T-helper 2 cell treated with Interferon-gamma antibody and Interleukin-4, amounts not matched to agents 5 μg/mL and 100 μg/mL, for 36 hours (primary cell): ENCODE measurements around the gene ZNF552.
"Not testable (repeated sequence)": the region's sequence is repeated elsewhere in the genome, so short reads cannot be mapped to it uniquely, and the experiment has no call there.

Experiments
- DNase-seq: peaks from one replicate; pipeline ENCODE4 v3.0.0; 2021; ENCODE audit warnings: low spot score
- H3K27ac Mint-ChIP-seq: one replicate; pipeline ENCODE4 v1.8.0; 2021; ENCODE audit warnings: mild to moderate bottlenecking, mixed read lengths
- H3K27me3 Mint-ChIP-seq: one replicate; pipeline ENCODE4 v1.8.0; 2021; ENCODE audit warnings: low read depth, mixed read lengths
- H3K36me3 Mint-ChIP-seq: one replicate; pipeline ENCODE4 v1.8.0; 2021; ENCODE audit warnings: low read depth, mixed read lengths
- H3K4me1 Mint-ChIP-seq: one replicate; pipeline ENCODE4 v1.8.0; 2021; ENCODE audit warnings: low read depth, mixed read lengths
- H3K4me3 Mint-ChIP-seq: one replicate; pipeline ENCODE4 v1.8.0; 2022; ENCODE audit warnings: mild to moderate bottlenecking, moderate library complexity, mixed read lengths
- H3K9me3 Mint-ChIP-seq: one replicate; pipeline ENCODE4 v1.8.0; 2021; ENCODE audit warnings: mixed read lengths

Gene ZNF552

DNA sequence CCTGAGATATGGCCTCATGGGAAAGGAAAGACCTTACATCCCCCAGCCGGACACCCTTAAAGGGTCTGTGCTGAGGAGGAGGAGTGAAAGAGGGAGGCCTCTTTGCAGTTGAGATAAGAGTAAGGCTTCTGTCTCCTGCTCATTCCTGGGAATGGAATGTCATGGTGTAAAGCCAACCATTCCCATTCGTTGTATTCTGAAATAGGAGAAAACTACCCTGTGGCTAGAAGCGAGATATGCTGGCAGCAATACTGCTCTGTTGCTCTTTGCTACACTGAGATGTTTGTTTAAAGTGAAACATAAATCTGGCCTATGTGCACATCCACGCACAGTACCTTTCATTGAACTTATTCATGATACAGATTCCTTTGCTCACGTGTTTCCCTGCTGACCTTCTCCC, 14.6 kb upstream of the ZNF552 start:
- Mint-ChIP-seq H3K4me1 (peaks cover 2% of the 10 kb centered on the region), H3K27ac (no peak overlapping the region), H3K9me3 (no peaks in the 10 kb centered on the region), H3K36me3 (peaks cover 56% of the 10 kb centered on the region), H3K4me3 (no peak overlapping the region), H3K27me3 (no peaks in the 10 kb centered on the region)
- DNase-seq: no peak

DNA sequence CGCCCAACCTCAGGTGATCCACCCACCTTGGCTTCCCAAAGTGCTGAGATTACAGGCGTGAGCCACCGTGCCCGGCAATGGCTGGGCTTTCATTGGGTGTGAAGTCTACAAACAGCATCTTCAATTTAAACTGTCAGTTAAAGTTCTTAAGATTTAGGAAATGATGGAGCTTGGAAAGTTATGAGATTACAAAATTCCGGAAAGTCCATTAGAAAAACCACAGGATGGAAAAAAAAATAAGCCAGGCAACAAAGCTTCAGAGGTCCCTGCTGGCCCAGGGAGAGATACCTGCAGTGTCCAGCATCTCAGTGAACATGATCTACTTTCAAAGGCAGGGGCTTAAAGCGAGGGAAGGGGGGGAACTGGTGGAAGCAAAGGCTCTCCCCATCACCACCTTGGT, 10.8 kb upstream of the ZNF552 start:
- no peak for DNase-seq
- Mint-ChIP-seq H3K4me3 (no peak overlapping the region), H3K4me1 (peaks cover 16% of the 10 kb centered on the region), H3K27ac (no peak overlapping the region), H3K36me3 (peaks cover 76% of the 10 kb centered on the region), H3K9me3 (no peaks in the 10 kb centered on the region), H3K27me3 (no peaks in the 10 kb centered on the region)

DNA sequence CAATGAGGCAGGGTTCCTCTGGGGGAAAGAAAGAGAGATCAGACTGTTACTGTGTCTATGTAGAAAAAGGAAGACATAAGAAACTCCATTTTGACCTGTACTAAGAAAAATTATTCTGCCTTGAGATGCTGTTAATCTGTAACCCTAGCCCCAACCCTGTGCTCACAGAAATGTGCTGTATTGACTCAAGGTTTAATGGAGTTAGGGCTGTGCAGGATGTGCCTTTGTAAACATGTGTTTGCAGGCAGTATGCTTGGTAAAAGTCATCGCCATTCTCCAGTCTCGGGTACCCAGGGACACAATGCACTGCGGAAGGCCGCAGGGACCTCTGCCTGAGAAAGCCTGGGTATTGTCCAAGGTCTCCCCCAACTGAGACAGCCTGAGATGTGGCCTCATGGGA, 8.9 kb upstream of the ZNF552 start:
- not testable (repeated sequence) for H3K4me3 Mint-ChIP-seq, H3K9me3 Mint-ChIP-seq, H3K27me3 Mint-ChIP-seq, H3K27ac Mint-ChIP-seq, DNase-seq
- Mint-ChIP-seq H3K4me1 (peaks cover 23% of the 10 kb centered on the region), H3K36me3 (peaks cover 67% of the 10 kb centered on the region)

DNA sequence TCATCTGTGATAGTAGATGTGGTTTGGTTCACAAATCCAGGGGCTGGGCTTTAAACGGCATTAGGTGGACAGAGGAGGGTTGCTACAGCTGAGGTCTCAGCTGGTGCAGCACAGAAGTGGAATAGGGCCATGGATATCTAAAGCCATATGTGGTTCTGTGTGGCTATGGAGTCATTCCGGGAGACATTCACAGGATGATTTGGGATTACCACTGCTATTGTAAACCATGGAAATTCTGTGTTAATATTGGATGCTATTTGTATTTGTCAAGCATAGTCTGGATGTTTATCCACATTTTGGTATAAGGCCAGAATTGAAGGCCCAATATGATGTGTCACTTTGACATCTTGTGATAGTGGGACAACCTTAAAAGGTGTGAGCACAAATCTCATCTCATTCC, 8.4 kb upstream of the ZNF552 start:
- not testable (repeated sequence) for H3K27ac Mint-ChIP-seq, H3K4me3 Mint-ChIP-seq, H3K27me3 Mint-ChIP-seq, H3K9me3 Mint-ChIP-seq, DNase-seq
- Mint-ChIP-seq H3K4me1 (peaks cover 26% of the 10 kb centered on the region), H3K36me3 (peaks cover 66% of the 10 kb centered on the region)

DNA sequence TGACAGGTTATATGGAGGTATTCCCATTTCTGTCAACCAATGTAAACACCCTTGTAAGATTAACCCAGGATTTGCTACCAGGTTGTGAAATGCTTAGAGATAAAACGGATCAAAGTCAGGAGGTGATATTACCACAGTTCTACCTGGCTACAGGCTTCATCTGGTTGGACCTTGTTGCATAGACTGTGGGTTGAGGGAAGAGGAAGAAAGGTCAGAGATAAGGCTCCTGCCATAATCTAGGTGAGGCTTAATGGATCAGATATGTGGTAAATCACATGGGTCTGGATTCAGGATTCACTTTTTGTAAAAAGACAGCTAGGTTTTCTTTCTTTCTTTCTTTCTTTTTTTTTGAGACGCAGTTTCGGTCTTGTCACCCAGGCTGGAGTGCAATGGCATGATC, 6.8 kb upstream of the ZNF552 start:
- H3K27me3 Mint-ChIP-seq, DNase-seq, H3K9me3 Mint-ChIP-seq, H3K4me3 Mint-ChIP-seq, H3K27ac Mint-ChIP-seq: not testable (repeated sequence)
- peaks cover 26% of the 10 kb centered on the region for H3K4me1 Mint-ChIP-seq
- peaks cover 58% of the 10 kb centered on the region for H3K36me3 Mint-ChIP-seq

DNA sequence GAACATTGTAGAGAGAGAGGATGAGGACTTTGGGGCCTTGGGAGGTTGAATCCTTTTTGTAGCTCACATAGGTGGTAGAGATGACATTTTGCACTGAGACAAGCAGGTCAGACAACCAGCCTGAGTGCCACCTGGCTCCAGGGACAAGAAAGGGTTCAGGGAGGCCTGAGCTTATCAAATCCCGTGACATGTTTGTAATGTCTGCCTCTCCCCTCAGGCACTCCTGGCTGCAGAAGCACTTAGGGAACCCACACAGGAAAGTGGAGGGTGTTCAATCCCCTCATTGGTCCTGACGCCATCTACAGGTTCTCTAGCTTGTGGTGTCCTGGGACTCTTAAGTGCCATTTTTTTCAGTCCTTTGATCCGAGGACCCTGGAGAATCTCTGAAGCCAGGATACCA, 6.4 kb upstream of the ZNF552 start:
- peaks cover 55% of the 10 kb centered on the region for H3K36me3 Mint-ChIP-seq
- H3K9me3 Mint-ChIP-seq, DNase-seq, H3K27me3 Mint-ChIP-seq: not testable (repeated sequence)
- H3K4me1 Mint-ChIP-seq: peaks cover 27% of the 10 kb centered on the region
- peak overlapping the region; percentile 98 for H3K27ac Mint-ChIP-seq
- H3K4me3 Mint-ChIP-seq: peak overlapping the region; percentile 98

DNA sequence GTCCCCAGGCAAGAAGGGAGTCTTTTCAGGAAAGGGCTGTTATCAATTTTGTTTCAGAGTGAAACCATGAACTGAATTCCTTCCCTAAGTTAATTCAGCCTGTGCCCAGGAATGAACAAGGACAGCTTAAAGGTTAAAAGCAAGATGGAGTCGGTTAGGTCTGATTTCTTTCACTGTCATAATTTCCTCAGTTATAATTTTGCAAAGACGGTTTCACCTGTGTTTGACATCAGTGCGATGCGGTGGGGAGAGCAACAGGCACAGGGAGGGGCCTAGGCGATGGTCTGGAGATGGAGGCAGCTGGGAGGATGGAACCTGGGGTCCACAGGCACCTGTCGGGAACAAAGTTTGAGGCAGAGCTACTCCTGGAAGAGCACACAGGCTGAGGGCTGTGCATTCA, 5.9 kb upstream of the ZNF552 start:
- H3K4me1 Mint-ChIP-seq: peaks cover 28% of the 10 kb centered on the region
- no peak for DNase-seq

DNA sequence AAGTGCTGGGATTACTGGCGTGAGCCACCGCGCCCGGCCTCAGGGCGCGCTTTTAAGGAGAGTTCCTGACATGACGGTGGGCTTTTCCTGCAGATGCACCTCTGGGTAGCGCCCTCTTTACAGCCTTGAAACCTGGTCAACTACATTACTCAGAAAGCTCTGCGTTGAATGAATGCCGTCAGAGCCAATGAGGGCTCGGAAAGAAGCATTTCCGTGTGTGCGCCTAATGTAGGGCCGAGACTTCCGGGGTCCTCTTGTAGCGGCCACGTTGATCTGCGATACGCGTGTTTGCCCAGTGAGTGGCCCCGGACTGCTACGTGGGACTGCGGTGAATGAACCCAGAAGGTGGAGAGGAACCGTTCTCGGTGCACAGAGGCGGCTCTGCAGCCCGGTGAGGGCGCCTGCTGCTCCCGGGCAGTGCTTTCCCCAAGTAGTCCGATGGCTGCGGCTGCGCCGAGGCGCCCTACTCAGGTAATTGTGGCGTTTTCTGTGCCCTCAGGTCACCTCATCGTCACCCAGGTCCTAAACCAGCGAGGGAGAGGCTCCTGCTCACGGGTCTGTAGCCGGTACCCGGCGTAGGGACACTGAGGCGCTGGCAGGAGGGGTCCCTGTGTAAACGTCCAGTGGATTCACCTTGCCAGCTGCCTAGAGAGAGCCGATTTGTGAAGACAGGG, 4.9 kb upstream of the ZNF552 start:
- peak; percentile 82 for DNase-seq
- Mint-ChIP-seq H3K27me3 (no peaks in the 10 kb centered on the region), H3K27ac (peak overlapping the region; percentile 98), H3K4me1 (peaks cover 31% of the 10 kb centered on the region), H3K36me3 (peaks cover 50% of the 10 kb centered on the region), H3K4me3 (peak overlapping the region; percentile 98), H3K9me3 (no peaks in the 10 kb centered on the region)

More for the DNA sequence above, 5.9 kb upstream of the ZNF552 start:
- Mint-ChIP-seq H3K27me3 (no peaks in the 10 kb centered on the region), H3K9me3 (no peaks in the 10 kb centered on the region), H3K4me3 (peak overlapping the region; percentile 98), H3K36me3 (peaks cover 51% of the 10 kb centered on the region), H3K27ac (peak overlapping the region; percentile 98)

DNA sequence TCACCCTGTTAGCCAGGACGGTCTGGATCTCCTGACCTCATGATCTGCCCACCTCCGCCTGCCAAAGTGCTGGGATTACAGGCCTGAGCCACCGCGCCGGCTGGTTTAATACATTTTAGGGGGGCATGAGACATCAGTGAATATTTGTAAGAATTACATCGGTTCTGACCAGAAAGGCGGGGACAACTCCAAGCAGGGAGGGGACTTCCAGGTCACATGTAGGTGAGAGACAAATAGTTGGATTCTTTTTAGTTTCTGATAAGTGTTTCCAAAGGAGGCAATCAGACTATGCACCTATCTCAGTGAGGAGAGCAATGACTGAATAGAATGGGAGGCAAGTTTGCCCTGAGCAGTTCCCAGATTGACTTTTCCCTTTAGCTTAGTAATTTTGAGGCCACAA, 3.7 kb upstream of the ZNF552 start:
- H3K27ac Mint-ChIP-seq: peak overlapping the region; percentile 53
- peaks cover 39% of the 10 kb centered on the region for H3K36me3 Mint-ChIP-seq
- no peak for DNase-seq
- H3K9me3 Mint-ChIP-seq: no peaks in the 10 kb centered on the region
- H3K4me3 Mint-ChIP-seq: peak overlapping the region; percentile 31
- H3K27me3 Mint-ChIP-seq: no peaks in the 10 kb centered on the region
- peaks cover 36% of the 10 kb centered on the region for H3K4me1 Mint-ChIP-seq

DNA sequence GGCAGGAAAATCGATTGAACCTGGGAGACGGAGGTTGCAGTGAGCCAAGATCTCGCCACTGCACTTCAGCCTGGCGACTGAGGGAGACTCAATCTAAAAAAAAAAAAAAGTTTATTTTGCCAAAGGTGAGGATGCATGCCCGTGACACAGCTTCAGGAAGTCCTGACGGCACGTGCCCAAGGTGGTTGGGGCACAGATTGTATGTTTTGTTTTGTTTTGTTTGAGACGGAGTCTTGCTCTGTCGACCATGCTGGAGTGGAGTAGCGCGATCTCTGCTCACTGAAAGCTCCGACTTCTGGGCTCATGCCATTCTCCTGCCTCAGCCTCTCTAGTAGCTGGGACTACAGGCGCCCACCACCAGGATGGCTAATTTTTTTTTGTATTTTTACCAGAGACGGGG, 3.3 kb upstream of the ZNF552 start:
- no peaks in the 10 kb centered on the region for H3K9me3 Mint-ChIP-seq
- no peak overlapping the region for H3K27ac Mint-ChIP-seq
- H3K4me1 Mint-ChIP-seq: peaks cover 38% of the 10 kb centered on the region
- no peak for DNase-seq
- no peak overlapping the region for H3K4me3 Mint-ChIP-seq
- H3K27me3 Mint-ChIP-seq: no peaks in the 10 kb centered on the region
- H3K36me3 Mint-ChIP-seq: peaks cover 37% of the 10 kb centered on the region

DNA sequence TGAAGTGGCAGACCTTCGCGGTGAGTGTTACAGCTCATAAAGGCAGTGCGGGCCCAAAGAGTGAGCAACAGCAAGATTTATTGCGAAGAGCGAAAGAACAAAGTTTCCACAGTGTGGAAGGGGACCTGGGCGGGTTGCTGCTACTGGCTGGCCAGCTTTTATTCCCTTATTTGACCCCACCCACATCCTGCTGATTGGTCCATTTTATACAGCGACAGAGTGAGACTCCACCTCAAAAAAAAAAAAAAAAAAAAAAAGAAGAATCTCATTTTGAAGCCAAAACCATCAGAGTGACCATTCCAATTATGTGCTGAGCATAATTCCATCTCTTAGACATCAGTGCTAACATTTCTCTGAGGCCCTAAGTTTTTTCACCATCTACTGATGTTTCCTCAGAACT, 1.9 kb upstream of the ZNF552 start:
- H3K9me3 Mint-ChIP-seq: no peaks in the 10 kb centered on the region
- no peak overlapping the region for H3K27ac Mint-ChIP-seq
- H3K36me3 Mint-ChIP-seq: peaks cover 32% of the 10 kb centered on the region
- DNase-seq: no peak
- H3K4me1 Mint-ChIP-seq: peaks cover 42% of the 10 kb centered on the region
- no peaks in the 10 kb centered on the region for H3K27me3 Mint-ChIP-seq
- H3K4me3 Mint-ChIP-seq: no peak overlapping the region

DNA sequence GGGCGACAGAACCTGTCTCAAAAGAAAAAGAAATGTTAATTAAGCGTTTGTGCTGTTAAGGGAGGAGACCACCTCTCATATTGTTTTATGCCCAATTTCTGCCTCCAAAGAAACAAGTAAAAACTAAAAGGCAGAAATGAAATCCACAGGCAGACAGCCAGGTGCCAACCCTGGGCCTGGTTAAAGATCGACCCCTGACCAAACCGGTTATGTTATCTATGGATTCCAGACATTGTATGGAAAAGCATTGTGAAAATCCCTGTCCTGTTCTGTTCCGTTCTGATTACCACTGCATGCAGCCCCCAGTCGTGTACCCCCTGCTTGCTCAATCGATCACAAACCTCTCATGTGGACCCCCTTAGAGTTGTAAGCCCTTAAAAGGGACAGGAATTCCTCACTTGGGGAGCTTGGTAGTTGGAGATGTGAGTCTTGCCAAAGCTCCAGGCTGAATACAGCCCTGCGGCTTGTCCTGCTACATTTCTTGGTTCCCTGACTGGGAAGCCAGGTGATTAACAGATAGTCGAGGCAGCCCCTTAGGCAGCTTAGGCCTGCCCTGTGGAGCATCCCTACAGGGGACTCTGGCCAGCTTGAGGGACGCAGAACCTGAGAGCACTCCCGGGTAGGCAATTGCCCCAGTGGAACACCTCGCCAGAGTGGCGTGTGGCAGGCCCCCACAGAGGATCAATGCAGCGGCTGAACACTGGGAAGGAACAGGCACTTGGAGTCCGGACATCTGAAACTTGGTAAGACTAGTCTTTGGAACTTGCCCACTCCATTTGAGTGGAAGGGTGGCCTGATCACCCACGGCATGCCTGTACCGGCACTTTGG, 748 bp upstream of the ZNF552 start:
- Mint-ChIP-seq H3K27me3 (no peaks in the 10 kb centered on the region), H3K4me3 (peak overlapping the region; percentile 94), H3K9me3 (no peaks in the 10 kb centered on the region), H3K4me1 (peaks cover 35% of the 10 kb centered on the region), H3K27ac (peak overlapping the region; percentile 91), H3K36me3 (peaks cover 28% of the 10 kb centered on the region)
- DNase-seq: no peak

DNA sequence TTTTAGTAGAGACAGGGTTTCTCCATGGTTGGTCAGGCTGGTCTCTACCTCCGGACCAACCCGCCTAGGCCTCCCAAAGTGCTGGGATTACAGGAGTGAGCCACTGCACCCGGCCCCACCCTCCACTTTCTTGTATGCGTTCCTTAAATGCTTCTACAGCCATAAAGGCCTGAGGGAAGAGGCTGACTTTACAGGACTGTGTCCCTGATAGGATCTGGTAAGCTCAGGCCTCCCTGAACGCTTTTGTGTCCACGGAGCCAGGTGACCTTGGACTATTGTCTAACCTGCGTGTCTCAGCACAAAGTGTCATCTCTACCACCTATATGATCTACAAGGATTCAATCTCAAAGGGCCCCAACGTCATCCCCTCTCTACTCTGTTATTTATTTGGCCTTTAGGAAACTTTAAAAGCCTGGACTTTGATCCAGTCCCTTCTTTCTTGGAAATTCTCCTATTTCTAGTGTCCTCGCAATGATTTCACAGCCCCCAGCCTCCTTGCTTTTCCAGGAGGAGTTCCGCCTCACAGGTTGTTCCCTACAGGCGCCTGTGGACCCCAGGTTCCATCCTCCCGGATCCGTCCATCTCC, 701 bp downstream of the ZNF552 start:
- Mint-ChIP-seq H3K4me1 (peaks cover 31% of the 10 kb centered on the region), H3K27me3 (no peaks in the 10 kb centered on the region), H3K27ac (peak overlapping the region; percentile 91), H3K36me3 (peaks cover 33% of the 10 kb centered on the region), H3K9me3 (no peaks in the 10 kb centered on the region), H3K4me3 (peak overlapping the region; percentile 94)
- DNase-seq: no peak
